Activated T-helper 1 cell treated with anti-CD3 and anti-CD28 coated beads, Interleukin-2, amount 50 U/mL, for 16 hours (primary cell): Measurements from ENCODE around the gene CRELD1.

Experiments used
- DNase-seq, 2 donors: peaks; one replicate each; pipeline ENCODE4 v3.0.0-alpha.2; 2020; ENCODE audit warnings: low read depth in 1 of 2, low spot score in 1 of 2

CRELD1 gene

GRCh38 chr3:9903904-9904303 is 29.7 kb upstream of the CRELD1 start:
- DNase-seq: no peak

DNA sequence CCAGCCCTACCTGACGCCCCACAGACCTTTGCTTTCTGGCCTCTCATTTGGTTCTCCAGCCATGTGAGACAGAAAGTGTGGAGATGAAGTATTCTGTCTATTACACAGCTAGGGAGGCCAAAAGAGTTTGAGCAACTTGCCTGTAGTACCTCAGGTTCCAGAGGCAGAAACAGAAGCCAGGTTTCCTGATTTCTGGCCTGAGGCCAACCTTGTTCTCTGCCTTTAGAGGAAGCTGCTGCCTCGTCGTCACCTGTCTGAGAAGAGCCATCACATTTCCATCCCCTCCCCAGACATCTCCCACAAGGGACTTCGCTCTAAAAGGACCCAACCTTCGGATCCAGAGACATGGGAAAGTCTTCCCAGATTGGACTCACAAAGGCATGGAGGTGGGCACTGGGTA is 27.2 kb upstream of the CRELD1 start:
- no peak for DNase-seq

DNA sequence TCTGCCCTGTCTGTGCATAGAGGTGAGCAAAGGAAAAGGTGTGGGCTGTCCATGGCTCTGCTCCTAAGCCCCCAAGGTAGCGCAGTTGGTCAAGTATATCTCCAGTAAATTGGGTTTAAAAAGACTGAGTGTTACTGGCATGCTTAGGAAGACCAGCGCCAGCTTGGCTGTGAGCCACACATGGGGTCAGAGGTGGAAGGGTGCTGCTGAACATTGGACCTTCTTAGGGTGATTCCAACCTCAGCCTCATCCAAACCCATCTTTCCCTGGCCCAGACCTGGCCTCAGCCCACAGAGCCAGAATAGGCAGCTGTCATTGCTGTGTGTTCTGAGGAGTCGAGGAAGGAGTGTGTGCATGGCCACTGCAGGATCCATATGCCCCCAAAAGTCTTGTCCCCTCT is 25.3 kb upstream of the CRELD1 start:
- DNase-seq: no peak

GRCh38 chr3:9909221-9910013 is 24.2 kb upstream of the CRELD1 start:
- no peak for DNase-seq

GRCh38 chr3:9911863-9912262 is 21.8 kb upstream of the CRELD1 start:
- DNase-seq: no peak

GRCh38 chr3:9912294-9912935 is 21.2 kb upstream of the CRELD1 start:
- no peak for DNase-seq

DNA sequence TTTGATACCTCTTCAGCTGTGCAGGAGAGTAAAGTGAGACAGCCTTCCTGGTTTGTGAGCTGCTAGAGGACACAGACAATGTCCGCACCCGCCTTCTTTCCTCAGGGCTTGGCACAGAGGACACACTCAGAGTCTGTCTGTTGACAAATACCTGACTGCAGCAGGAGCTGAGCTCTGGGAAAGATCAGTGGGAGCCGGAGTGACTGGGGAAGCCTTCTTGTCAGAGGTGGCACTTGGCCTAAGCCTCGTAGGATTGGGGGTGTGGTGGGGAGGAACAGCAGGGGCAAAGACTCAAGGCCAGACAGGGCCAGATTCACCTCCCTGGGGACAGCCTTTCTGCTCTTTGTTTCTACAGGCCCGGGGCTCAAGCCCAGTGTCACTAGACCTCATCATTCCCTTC is 20.0 kb upstream of the CRELD1 start:
- DNase-seq: no peak

DNA sequence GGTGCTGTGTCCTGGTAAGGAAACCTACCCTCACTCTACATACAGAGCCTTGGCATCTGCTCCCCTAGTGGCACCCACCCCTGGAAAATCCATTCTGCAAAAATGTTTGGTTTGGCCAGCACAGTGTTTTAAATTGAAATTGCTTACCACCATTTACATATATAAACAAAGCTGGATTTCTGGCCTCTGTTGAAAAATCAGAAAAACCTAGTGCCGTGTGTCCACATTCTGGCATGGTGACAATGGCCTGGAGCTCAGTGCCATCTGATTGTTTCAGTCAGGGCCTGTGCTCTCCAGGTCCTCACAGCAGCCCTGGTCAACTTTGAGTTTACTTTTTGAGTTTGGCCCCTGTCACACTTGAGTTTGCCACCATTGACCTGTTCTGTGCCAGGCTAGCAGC is 19.6 kb upstream of the CRELD1 start:
- no peak for DNase-seq

GRCh38 chr3:9914559-9915253 is 18.9 kb upstream of the CRELD1 start:
- no peak for DNase-seq

GRCh38 chr3:9915254-9916141 is 18.1 kb upstream of the CRELD1 start:
- no peak for DNase-seq

DNA sequence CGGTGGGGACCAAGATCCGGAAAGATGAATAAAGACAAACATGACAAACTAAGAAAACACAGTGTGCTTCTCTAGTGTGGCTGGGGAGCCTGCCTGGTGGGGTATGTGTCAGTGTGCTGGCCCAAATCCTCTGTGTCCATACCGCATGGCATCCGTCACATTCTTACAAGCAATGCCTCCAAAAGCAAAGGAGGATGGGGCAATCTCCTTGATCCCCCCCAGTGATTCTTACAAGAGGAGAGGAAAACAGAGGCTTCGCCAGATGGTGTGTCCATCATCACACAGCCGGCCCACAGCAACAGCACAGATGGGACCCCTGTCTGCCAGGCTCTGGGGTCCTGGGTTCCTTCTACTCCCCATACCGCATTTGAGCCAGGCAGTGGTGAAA is 17.3 kb upstream of the CRELD1 start:
- no peak for DNase-seq

DNA sequence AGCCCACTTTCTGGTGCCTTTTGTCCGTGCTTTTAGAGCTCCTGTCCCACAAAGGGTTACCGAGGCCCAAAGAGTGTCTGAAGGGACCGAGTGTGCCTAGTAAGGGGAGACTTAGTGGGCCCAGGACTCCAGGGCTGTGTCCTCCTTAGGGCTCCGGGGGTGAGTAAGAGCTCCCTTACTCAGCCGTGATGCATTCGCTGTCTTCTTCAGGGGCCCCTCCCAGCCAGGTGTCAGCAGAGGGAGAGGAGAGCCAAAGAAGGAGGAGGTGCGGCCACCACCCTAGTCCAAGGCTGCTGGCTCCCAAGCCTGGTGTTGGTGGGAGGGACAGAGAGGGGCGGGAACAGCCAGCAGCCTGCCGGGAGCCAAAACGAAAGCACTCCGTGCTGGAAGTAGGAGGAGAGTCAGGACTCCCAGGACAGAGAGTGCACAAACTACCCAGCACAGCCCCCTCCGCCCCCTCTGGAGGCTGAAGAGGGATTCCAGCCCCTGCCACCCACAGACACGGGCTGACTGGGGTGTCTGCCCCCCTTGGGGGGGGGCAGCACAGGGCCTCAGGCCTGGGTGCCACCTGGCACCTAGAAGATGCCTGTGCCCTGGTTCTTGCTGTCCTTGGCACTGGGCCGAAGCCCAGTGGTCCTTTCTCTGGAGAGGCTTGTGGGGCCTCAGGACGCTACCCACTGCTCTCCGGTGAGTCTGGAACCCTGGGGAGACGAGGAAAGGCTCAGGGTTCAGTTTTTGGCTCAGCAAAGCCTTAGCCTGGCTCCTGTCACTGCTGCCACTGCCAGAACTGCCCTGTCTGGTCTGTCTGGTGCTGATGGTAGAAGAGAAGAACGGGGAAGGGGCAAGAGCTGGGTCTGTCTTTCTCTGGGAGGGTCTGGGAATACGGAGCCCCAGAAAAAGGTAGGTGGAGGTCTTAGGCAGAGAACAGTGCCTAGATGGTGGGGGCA is 16.6 kb upstream of the CRELD1 start, which contains the start of gene IL17RC:
IL17RC (plus strand) TSS at position 365 of the 947 bp plus-strand sequence; CDS start at position 583, 218 bp downstream.
- DNase-seq: no peak

- no peak for DNase-seq
Observed at GRCh38 chr3:9917820-9918219, 15.8 kb upstream of the CRELD1 start.

DNA sequence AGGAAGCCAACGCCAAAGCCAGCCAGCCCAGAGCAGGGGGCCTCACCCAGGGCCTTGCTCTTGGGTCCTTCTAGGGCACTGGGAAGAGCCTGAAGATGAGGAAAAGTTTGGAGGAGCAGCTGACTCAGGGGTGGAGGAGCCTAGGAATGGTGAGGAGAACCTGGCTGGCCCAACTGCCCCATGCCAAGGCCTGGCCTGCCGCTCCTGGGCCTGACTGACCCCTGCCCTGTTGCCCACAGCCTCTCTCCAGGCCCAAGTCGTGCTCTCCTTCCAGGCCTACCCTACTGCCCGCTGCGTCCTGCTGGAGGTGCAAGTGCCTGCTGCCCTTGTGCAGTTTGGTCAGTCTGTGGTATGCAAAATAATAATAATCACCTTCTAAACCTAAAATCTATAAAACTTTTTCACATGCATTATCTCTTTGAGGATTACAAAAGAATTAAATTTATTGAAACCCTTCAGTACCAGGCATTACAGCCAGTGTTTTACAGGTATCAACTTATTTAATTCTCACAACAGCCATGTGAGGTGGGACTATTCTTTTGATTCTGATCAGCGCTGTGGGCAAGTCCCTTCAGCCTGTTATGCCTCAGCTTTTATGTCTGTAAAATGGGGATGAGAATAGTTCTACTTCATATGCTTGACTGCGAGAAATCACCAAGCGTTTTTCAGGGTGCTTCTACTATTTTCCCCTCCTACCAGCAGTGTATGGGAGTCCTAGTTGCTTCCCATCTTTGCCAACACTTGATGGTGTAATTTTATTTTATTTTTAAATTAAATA is 15.2 kb upstream of the CRELD1 start:
- DNase-seq: no peak

DNA sequence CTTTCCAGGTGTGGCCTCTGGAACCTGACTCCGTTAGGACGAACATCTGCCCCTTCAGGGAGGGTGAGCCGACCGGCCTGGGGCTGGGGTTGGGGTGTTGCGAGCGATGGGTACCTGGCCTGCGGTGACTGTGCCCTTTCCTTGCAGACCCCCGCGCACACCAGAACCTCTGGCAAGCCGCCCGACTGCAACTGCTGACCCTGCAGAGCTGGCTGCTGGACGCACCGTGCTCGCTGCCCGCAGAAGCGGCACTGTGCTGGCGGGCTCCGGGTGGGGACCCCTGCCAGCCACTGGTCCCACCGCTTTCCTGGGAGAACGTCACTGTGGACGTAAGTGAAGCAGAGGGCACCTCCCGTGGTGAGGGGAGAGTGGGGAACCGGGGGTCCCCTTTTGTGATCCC is 5.5 kb upstream of the CRELD1 start:
- DNase-seq: no peak

DNA sequence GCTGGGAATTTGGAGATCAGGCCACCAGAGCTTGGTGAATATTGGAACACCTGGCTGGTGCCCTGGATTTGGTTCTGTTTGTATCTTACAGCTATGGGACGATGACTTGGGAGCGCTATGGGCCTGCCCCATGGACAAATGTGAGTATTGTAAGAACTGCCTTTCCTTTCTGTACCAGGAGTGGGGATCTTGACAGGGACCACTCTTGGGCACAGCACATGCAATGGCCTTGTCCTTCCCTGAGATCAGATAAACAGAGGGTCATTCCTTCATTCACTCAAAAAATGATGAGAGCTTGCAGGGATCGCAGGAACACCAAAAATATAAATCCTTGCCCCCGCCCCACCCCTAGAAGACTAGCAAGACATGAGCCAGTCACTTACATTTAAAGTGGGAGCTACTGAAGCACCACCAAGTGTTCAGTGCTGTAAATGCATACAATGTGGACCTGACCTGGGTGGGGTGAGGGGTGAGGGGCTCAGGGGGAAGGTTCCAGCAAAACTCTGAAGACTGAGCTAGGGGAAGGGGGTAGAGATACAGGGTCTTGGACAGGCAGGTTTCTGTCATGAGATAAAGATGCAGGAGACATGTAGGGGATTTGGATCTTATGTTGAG is 2.7 kb upstream of the CRELD1 start:
- DNase-seq: no peak

DNA sequence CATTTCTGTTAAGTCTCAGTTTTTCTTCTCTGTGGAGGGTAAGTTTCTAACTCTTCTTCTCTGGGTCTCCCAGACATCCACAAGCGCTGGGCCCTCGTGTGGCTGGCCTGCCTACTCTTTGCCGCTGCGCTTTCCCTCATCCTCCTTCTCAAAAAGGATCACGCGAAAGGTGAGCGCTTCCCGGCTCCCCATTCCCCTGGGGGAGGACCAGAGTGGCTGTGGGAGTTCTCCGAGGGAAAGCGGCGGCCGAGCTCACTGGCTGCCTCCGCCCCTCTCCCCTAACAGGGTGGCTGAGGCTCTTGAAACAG is 1.1 kb upstream of the CRELD1 start:
- DNase-seq: no peak

- peak; percentile 72 to 86 for DNase-seq
Observed at GRCh38 chr3:9932843-9933560, 632 bp upstream of the CRELD1 start.
